HepG2 (cell line): ENCODE results near the gene MIDN. TPM values are rescaled to one million over a fixed set of nuclear protein-coding genes. Genes with fewer than 3 reads are reported as not detected.
A peak's percentile ranks its signal among the peaks of the same experiment; 100 is the strongest.

Experiments
- ATAC-seq: fragments of 200-7000 bp; cut with Tn5 transposase; 3 replicates; pipeline ENCODE4 v1.9.1; 2020; ENCODE audit warnings: mild to moderate bottlenecking, moderate library complexity
- BruUV-seq: library from RNA; stranded (reverse); fragments of 400-500 nt; replicated peaks from 2 replicates; lab custom pipeline; 2021; lab: Mats Ljungman, UMichigan
- CTCF ChIA-PET: fragments of 300-600 bp; formaldehyde crosslinking; extraction: SDS; loops from one replicate; lab custom pipeline; 2021; ENCODE audit warnings: low total read pairs, inconsistent platforms, low intra/inter-chr PET ratio; lab: Yijun Ruan, JAX
- POLR2A ChIA-PET: fragments of 350-600 bp; sonication (Branson Sonifier 250); formaldehyde crosslinking; loops from one replicate; lab custom pipeline; 2020; ENCODE audit warnings: antibody characterized with exemption, inconsistent platforms; lab: Yijun Ruan, JAX
- DNase-seq: peaks from one replicate; pipeline ENCODE4 v3.0.0-alpha.2; 2015; ENCODE audit warnings: low spot score
- FAIRE-seq: peaks from 3 replicates; lab custom pipeline; 2011; peaks lifted over from hg19 to GRCh38; lab: Jason Lieb, UNC
- H2AFZ ChIP-seq: one replicate; pipeline ENCODE4 v1.6.1; 2011; ENCODE audit warnings: low read length, inconsistent platforms
- H3K27ac ChIP-seq: fragments of 300-600 bp; 3 replicates; pipeline ENCODE4 v1.8.0; 2011; ENCODE audit warnings: mixed run types, mild to moderate bottlenecking, mixed read lengths, low read length, inconsistent platforms; ENCODE audit not compliant: insufficient read depth; ENCODE audit errors: extremely low read length
- H3K27me3 ChIP-seq, 2 experiments: fragments of 200-600 bp in 1 of 2; 2 replicates in 1 of 2; 3 replicates in 1 of 2; pipeline versions ENCODE4 v1.6.0 to v1.8.0; 2011; ENCODE audit warnings: low read length in 2 of 2, mild to moderate bottlenecking in 2 of 2, moderate library complexity in 2 of 2, inconsistent platforms in 1 of 2; ENCODE audit not compliant: insufficient read depth in 2 of 2, control insufficient read depth in 1 of 2
- H3K36me3 ChIP-seq, 2 experiments: fragments of 200-600 bp in 1 of 2; replicated peaks in 1 of 2; 2 replicates in 1 of 2; 3 replicates in 1 of 2; pipeline versions ENCODE4 v1.5.1 to v1.8.0; 2011; ENCODE audit warnings: low read length in 2 of 2, inconsistent platforms in 1 of 2; ENCODE audit not compliant: insufficient read depth in 2 of 2, control insufficient read depth in 1 of 2
- H3K4me1 ChIP-seq: 2 replicates; pipeline ENCODE4 v1.5.1; 2012; ENCODE audit warnings: low read length, inconsistent platforms; ENCODE audit not compliant: insufficient read depth
- H3K4me2 ChIP-seq: 2 replicates; pipeline ENCODE4 v1.6.0; 2011; ENCODE audit warnings: low read depth, low read length, inconsistent platforms
- H3K4me3 ChIP-seq, 3 experiments: fragments of 200-600 bp in 1 of 3; sonication (generic), shearing (Covaris generic) in 1 of 3; replicated peaks in 1 of 3; 2 replicates each; pipeline ENCODE4 v1.5.1; 2011 to 2016; ENCODE audit warnings: low read length in 3 of 3, inconsistent platforms in 2 of 3, low read depth in 2 of 3, mild to moderate bottlenecking in 2 of 3, control low read depth in 1 of 3, mixed read lengths in 1 of 3; ENCODE audit not compliant: insufficient read depth in 1 of 3
- H3K79me2 ChIP-seq: one replicate; pipeline ENCODE4 v1.6.1; 2011; ENCODE audit warnings: low read length, inconsistent platforms; ENCODE audit not compliant: insufficient read depth
- H3K9ac ChIP-seq: 2 replicates; pipeline ENCODE4 v1.6.0; 2011; ENCODE audit warnings: mild to moderate bottlenecking, low read depth, low read length, inconsistent platforms; ENCODE audit not compliant: insufficient read depth
- H3K9me3 ChIP-seq: 2 replicates; pipeline ENCODE4 v1.5.1; 2012; ENCODE audit warnings: mild to moderate bottlenecking, low read length
- H4K20me1 ChIP-seq: 2 replicates; pipeline ENCODE4 v1.6.0; 2011; ENCODE audit warnings: inconsistent platforms, mild to moderate bottlenecking, low read length, moderate library complexity; ENCODE audit not compliant: insufficient read depth
- MBD4 ChIP-seq: IDR thresholded peaks from 2 replicates; pipeline ENCODE4 v1.6.1; 2012; ENCODE audit warnings: low read length, inconsistent platforms, borderline replicate concordance
- NCOA5 ChIP-seq: sonication (generic); formaldehyde crosslinking; IDR thresholded peaks from 2 replicates; pipeline ENCODE4 v1.4.0; 2020; ENCODE audit warnings: missing genetic modification reagents
- RARA ChIP-seq: IDR thresholded peaks from 2 replicates; pipeline ENCODE4 v1.6.1; 2016; ENCODE audit warnings: missing genetic modification reagents, missing compliant biosample characterization
- REL ChIP-seq: sonication (generic); formaldehyde crosslinking; conservative IDR thresholded peaks from 2 replicates; pipeline ENCODE4 v1.8.0; 2022; ENCODE audit warnings: mild to moderate bottlenecking, missing genetic modification reagents, moderate library complexity
- ZNF501 ChIP-seq: sonication (generic); formaldehyde crosslinking; IDR thresholded peaks from 2 replicates; pipeline ENCODE4 v1.5.1; 2020; ENCODE audit warnings: mild to moderate bottlenecking, moderate library complexity, missing genetic modification reagents
- ZNF552 ChIP-seq: sonication (generic); formaldehyde crosslinking; IDR thresholded peaks from 2 replicates; pipeline ENCODE4 v1.9.0; 2022; ENCODE audit warnings: missing genetic modification reagents, mild to moderate bottlenecking, borderline replicate concordance
- ZNF703 ChIP-seq: sonication (generic); formaldehyde crosslinking; IDR thresholded peaks from 2 replicates; pipeline ENCODE4 v1.5.1; 2020; ENCODE audit warnings: missing genetic modification reagents, mild to moderate bottlenecking, moderate library complexity, borderline replicate concordance
- WGBS: methylation state at CpG from one replicate; pipeline ENCODE4 v1.1.6; 2017; ENCODE audit warnings: low lambda C conversion rate; 5-methylcytosine and 5-hydroxymethylcytosine counted together
- in situ Hi-C: cut with HindIII; loops from 2 replicates; pipeline ENCODE4 v1.10.0; 2017; ENCODE audit warnings: low pct_unique_long_range_greater_than_20kb; ENCODE audit not compliant: extremely low pct_ligation_motif_present
- intact Hi-C: fragments of 100-400 bp; cut with micrococcal nuclease; formaldehyde crosslinking; loops from one replicate; pipeline ENCODE4 v1.10.0; 2022; ENCODE audit not compliant: unreplicated experiment
- polyA plus RNA-seq, 8 experiments: library from polyadenylated mRNA; depleted of rRNA in 3 of 8; stranded (reverse) in 7 of 8; unstranded in 1 of 8; fragments of >200 nt; fragmentation: Illumina TruSeq in 4 of 8; extraction: Trizol in 4 of 8; gene quantifications; 2 replicates each; pipeline versions ENCODE4 v1.2.1 to v1.2.3, GENCODE V29; 2011 to 2016; ENCODE audit warnings: low read depth in 4 of 8, missing spikeins in 1 of 8, mixed read lengths in 1 of 8; ENCODE audit not compliant: insufficient read depth in 1 of 8
- total RNA-seq, 5 experiments: library from RNA; depleted of rRNA; stranded (reverse); fragments of >200 nt; fragmentation: Illumina TruSeq; extraction: Trizol; gene quantifications; 2 replicates each; pipeline ENCODE4 v1.2.3, GENCODE V29; 2016; ENCODE audit warnings: low read depth in 1 of 5
- TF ChIP-seq, protein P1 (sequence below): sonication (generic); formaldehyde crosslinking; IDR thresholded peaks from 2 replicates; pipeline ENCODE4 v1.5.1; 2020; ENCODE audit warnings: missing genetic modification reagents, mild to moderate bottlenecking, borderline replicate concordance
- TF ChIP-seq, protein P2 (sequence below): sonication (generic); formaldehyde crosslinking; IDR thresholded peaks from 2 replicates; pipeline ENCODE4 v1.4.0; 2020; ENCODE audit warnings: mild to moderate bottlenecking, low read depth, missing genetic modification reagents
- TF ChIP-seq, protein P3 (sequence below): sonication (generic); formaldehyde crosslinking; IDR thresholded peaks from 2 replicates; pipeline ENCODE4 v1.4.0; 2020; ENCODE audit warnings: mild to moderate bottlenecking, missing genetic modification reagents

MIDN gene
- total and polyA plus RNA-seq, 2 of the 13 experiments (the other 11 are each of a cell fraction or from before 2014, with no cell fraction given) = 8.4 to 18.0 TPM

DNA sequence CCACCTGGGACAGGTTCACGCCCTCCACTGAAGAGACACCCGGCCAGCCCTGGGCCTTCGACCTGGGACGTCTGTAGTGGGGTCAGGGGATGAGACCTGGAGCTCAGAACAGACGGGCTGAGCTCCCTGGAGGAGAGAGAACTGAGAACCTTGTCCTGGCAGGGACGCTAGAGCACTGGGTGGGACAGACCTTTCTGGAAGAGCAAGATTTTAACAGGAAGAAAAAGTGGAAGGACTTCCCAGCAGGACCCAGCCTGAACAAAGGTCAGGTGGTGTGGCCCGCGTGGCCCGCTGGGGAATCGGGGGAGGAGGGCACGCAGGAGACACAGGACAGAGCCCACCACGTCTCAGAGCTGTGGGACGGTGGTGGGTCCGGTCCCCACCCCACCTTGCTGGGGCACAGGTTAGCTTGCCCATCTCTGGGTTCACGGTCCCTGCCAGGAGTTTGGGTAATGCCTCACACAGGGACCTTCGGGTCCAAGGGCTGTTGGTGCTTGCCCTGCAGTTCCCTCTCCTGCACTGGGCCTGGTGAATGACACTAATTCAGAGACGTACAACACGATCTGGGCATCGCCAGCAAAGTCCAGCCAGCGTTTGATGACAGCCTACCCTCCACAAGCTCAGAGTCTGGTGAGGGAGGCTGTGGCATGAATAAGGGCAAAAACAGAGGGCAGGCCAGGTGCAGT lies 36.1 kb downstream of the MIDN start:
- H3K27ac ChIP-seq = peak overlapping the region; percentile 75
- WGBS = 0% methylated on average over 14 of the region's 20 CpGs
- no peaks in the 10 kb centered on the region; a peak in 1 of 5 replicates for H3K27me3 ChIP-seq
- POLR2A ChIA-PET = interaction anchor here (0.5 to 3.5 kb wide), 20 partner anchors 9 to 207 kb away, joined by 3 to 61 read pairs (median 6); partner anchors contain the start of genes CIRBP, FAM174C and REEP6
- in situ Hi-C loops (loop anchor here (5.0 kb wide), 2 partner anchors 33 to 88 kb away; no protein-coding TSS in a partner anchor), intact Hi-C loops (no loop called here)
- no peaks in the 10 kb centered on the region for H4K20me1 ChIP-seq
- CTCF ChIA-PET = no interaction called here
- peak overlapping the region; percentile 89 for H3K4me2 ChIP-seq
- no TSS peak for BruUV-seq
- peaks cover 53% of the 10 kb centered on the region for H3K4me1 ChIP-seq
- ATAC-seq (peak; percentile 20), DNase-seq (no peak), FAIRE-seq (peak; percentile 56)
- no peaks in the 10 kb centered on the region for H3K9me3 ChIP-seq
- no peak overlapping the region for H2AFZ ChIP-seq
- H3K79me2 ChIP-seq = peaks cover 27% of the 10 kb centered on the region
- H3K9ac ChIP-seq = peak overlapping the region; percentile 60
- H3K4me3 ChIP-seq = peak overlapping the region; percentile 59 to 70 (median 63)
- H3K36me3 ChIP-seq = peaks cover under 1 to 3% of the 10 kb centered on the region in 2 experiments; a peak in 2 of 5 replicates
- TF ChIP-seq ZNF703 (CRISPR knock-in tag) (no peak), REL (0 out of 2 replicates have a peak, but pooled peaks have one; percentile 27), NCOA5 (CRISPR knock-in tag) (no peak), MBD4 (no peak), ZNF501 (CRISPR knock-in tag) (peak; percentile 61; the same call in 1 of the 2 replicates), RARA (CRISPR knock-in tag) (peak; percentile 54; the same call in 1 of the 2 replicates), ZNF552 (CRISPR knock-in tag) (no peak)
- TF ChIP-seq, protein P1, sequence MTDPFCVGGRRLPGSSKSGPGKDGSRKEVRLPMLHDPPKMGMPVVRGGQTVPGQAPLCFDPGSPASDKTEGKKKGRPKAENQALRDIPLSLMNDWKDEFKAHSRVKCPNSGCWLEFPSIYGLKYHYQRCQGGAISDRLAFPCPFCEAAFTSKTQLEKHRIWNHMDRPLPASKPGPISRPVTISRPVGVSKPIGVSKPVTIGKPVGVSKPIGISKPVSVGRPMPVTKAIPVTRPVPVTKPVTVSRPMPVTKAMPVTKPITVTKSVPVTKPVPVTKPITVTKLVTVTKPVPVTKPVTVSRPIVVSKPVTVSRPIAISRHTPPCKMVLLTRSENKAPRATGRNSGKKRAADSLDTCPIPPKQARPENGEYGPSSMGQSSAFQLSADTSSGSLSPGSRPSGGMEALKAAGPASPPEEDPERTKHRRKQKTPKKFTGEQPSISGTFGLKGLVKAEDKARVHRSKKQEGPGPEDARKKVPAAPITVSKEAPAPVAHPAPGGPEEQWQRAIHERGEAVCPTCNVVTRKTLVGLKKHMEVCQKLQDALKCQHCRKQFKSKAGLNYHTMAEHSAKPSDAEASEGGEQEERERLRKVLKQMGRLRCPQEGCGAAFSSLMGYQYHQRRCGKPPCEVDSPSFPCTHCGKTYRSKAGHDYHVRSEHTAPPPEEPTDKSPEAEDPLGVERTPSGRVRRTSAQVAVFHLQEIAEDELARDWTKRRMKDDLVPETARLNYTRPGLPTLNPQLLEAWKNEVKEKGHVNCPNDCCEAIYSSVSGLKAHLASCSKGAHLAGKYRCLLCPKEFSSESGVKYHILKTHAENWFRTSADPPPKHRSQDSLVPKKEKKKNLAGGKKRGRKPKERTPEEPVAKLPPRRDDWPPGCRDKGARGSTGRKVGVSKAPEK (CRISPR knock-in tag) = no peak
- TF ChIP-seq, protein P2, sequence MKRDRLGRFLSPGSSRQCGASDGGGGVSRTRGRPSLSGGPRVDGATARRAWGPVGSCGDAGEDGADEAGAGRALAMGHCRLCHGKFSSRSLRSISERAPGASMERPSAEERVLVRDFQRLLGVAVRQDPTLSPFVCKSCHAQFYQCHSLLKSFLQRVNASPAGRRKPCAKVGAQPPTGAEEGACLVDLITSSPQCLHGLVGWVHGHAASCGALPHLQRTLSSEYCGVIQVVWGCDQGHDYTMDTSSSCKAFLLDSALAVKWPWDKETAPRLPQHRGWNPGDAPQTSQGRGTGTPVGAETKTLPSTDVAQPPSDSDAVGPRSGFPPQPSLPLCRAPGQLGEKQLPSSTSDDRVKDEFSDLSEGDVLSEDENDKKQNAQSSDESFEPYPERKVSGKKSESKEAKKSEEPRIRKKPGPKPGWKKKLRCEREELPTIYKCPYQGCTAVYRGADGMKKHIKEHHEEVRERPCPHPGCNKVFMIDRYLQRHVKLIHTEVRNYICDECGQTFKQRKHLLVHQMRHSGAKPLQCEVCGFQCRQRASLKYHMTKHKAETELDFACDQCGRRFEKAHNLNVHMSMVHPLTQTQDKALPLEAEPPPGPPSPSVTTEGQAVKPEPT (CRISPR knock-in tag) = 0 out of 2 replicates have a peak, but pooled peaks have one; percentile 34
- TF ChIP-seq, protein P3, sequence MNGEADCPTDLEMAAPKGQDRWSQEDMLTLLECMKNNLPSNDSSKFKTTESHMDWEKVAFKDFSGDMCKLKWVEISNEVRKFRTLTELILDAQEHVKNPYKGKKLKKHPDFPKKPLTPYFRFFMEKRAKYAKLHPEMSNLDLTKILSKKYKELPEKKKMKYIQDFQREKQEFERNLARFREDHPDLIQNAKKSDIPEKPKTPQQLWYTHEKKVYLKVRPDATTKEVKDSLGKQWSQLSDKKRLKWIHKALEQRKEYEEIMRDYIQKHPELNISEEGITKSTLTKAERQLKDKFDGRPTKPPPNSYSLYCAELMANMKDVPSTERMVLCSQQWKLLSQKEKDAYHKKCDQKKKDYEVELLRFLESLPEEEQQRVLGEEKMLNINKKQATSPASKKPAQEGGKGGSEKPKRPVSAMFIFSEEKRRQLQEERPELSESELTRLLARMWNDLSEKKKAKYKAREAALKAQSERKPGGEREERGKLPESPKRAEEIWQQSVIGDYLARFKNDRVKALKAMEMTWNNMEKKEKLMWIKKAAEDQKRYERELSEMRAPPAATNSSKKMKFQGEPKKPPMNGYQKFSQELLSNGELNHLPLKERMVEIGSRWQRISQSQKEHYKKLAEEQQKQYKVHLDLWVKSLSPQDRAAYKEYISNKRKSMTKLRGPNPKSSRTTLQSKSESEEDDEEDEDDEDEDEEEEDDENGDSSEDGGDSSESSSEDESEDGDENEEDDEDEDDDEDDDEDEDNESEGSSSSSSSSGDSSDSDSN (CRISPR knock-in tag) = 0 out of 2 replicates have a peak, but pooled peaks have one; percentile 5
